DOHH2 (cell line): Measurements from ENCODE around the gene RESP18.
A peak's percentile ranks its signal among the peaks of the same experiment; 100 is the strongest.

Experiments used
- H3F3A ChIP-seq: fragments of 200-600 bp; sonication (generic), shearing (Covaris generic); 2 replicates; pipeline ENCODE4 v1.6.0; 2016; ENCODE audit warnings: antibody characterized with exemption, mild to moderate bottlenecking; ENCODE audit not compliant: control insufficient read depth, insufficient read depth
- H3K27ac ChIP-seq: fragments of 200-600 bp; sonication (generic); 2 replicates; pipeline ENCODE4 v1.5.1; 2014; ENCODE audit warnings: low read depth, mild to moderate bottlenecking, low read length, moderate library complexity
- H3K27me3 ChIP-seq: fragments of 200-600 bp; sonication (generic); 2 replicates; pipeline ENCODE4 v1.6.1; 2014; ENCODE audit warnings: mild to moderate bottlenecking, low read length, mixed read lengths; ENCODE audit not compliant: control insufficient read depth
- H3K36me3 ChIP-seq: fragments of 200-600 bp; sonication (generic); 2 replicates; pipeline ENCODE4 v1.6.1; 2014; ENCODE audit warnings: mild to moderate bottlenecking, low read length, moderate library complexity, mixed read lengths; ENCODE audit not compliant: control insufficient read depth
- H3K4me1 ChIP-seq: fragments of 200-600 bp; sonication (generic); 2 replicates; pipeline ENCODE4 v1.6.1; 2014; ENCODE audit warnings: mild to moderate bottlenecking, low read length, mixed read lengths; ENCODE audit not compliant: control insufficient read depth
- H3K4me2 ChIP-seq: fragments of 200-600 bp; sonication (generic); 2 replicates; pipeline ENCODE4 v1.6.0; 2014; ENCODE audit warnings: mild to moderate bottlenecking, low read length, moderate library complexity
- H3K4me3 ChIP-seq: fragments of 200-600 bp; sonication (generic); 2 replicates; pipeline ENCODE4 v1.5.1; 2014; ENCODE audit warnings: mild to moderate bottlenecking, low read length, mixed read lengths
- H3K79me2 ChIP-seq: fragments of 200-600 bp; sonication (generic); 2 replicates; pipeline ENCODE4 v1.6.1; 2014; ENCODE audit warnings: mild to moderate bottlenecking, low read length, mixed read lengths; ENCODE audit not compliant: control insufficient read depth
- H3K9me2 ChIP-seq: fragments of 200-600 bp; sonication (generic); replicated peaks from 2 replicates; pipeline ENCODE4 v1.6.1; 2014; ENCODE audit warnings: mild to moderate bottlenecking, low read length, mixed read lengths; ENCODE audit not compliant: control insufficient read depth
- H3K9me3 ChIP-seq: fragments of 200-600 bp; sonication (generic); 2 replicates; pipeline ENCODE4 v1.6.1; 2014; ENCODE audit warnings: antibody characterized with exemption, low read length, mixed read lengths; ENCODE audit not compliant: control insufficient read depth, insufficient read depth
- H4K20me1 ChIP-seq: fragments of 200-600 bp; sonication (generic); 2 replicates; pipeline ENCODE4 v1.6.0; 2014; ENCODE audit warnings: low read depth, mild to moderate bottlenecking, antibody characterized with exemption, low read length, moderate library complexity; ENCODE audit not compliant: control insufficient read depth, insufficient read depth
- CTCF ChIP-seq: fragments of 200-600 bp; sonication (generic); IDR thresholded peaks from one replicate; pipeline ENCODE4 v1.5.1; 2014; ENCODE audit warnings: antibody characterized with exemption, mild to moderate bottlenecking, low read depth, low read length; ENCODE audit not compliant: poor library complexity, severe bottlenecking
- EZH2phosphoT487 ChIP-seq: fragments of 200-600 bp; sonication (generic); IDR thresholded peaks from 2 replicates; pipeline ENCODE4 v1.6.1; 2017; ENCODE audit warnings: borderline replicate concordance, mild to moderate bottlenecking, antibody characterized with exemption, low read length, moderate library complexity, mixed read lengths

RESP18 gene

GRCh38 chr2:219350710-219351221, 18.2 kb upstream of the RESP18 start:
- no peak for TF ChIP-seq EZH2phosphoT487
- TF ChIP-seq CTCF: no peak
- no peaks in the 10 kb centered on the region for H3K36me3 ChIP-seq
- H3F3A ChIP-seq: no peaks in the 10 kb centered on the region
- H3K27me3 ChIP-seq: peaks cover 23% of the 10 kb centered on the region
- no peak overlapping the region for H3K4me3 ChIP-seq
- no peaks in the 10 kb centered on the region for H3K9me3 ChIP-seq
- H3K9me2 ChIP-seq: no peaks in the 10 kb centered on the region
- no peaks in the 10 kb centered on the region for H3K4me1 ChIP-seq
- H4K20me1 ChIP-seq: no peaks in the 10 kb centered on the region
- no peak overlapping the region for H3K27ac ChIP-seq
- H3K79me2 ChIP-seq: no peaks in the 10 kb centered on the region
- H3K4me2 ChIP-seq: no peak overlapping the region

- no peaks in the 10 kb centered on the region for H3K9me3 ChIP-seq
- H4K20me1 ChIP-seq: no peaks in the 10 kb centered on the region
- no peak overlapping the region for H3K4me3 ChIP-seq
- no peaks in the 10 kb centered on the region for H3K79me2 ChIP-seq
- H3K4me1 ChIP-seq: no peaks in the 10 kb centered on the region
- peaks cover 25% of the 10 kb centered on the region for H3K27me3 ChIP-seq
- no peaks in the 10 kb centered on the region for H3K36me3 ChIP-seq
- TF ChIP-seq CTCF (no peak), EZH2phosphoT487 (no peak)
- no peaks in the 10 kb centered on the region for H3F3A ChIP-seq
- H3K4me2 ChIP-seq: no peak overlapping the region
- H3K9me2 ChIP-seq: no peaks in the 10 kb centered on the region
- H3K27ac ChIP-seq: no peak overlapping the region
These were observed 17.7 kb upstream of the RESP18 start for GRCh38 chr2:219350215-219350614.

GRCh38 chr2:219344751-219345430, 12.3 kb upstream of the RESP18 start:
- TF ChIP-seq CTCF (no peak), EZH2phosphoT487 (no peak)
- H3F3A ChIP-seq: peaks cover 3% of the 10 kb centered on the region; the same call in 1 of the 2 replicates

More at GRCh38 chr2:219344751-219345430, 12.3 kb upstream of the RESP18 start:
- Histone ChIP-seq H3K4me1 (peaks cover 11% of the 10 kb centered on the region), H3K79me2 (no peaks in the 10 kb centered on the region), H3K4me2 (peak overlapping the region; percentile 21), H3K4me3 (no peak overlapping the region), H3K9me2 (no peaks in the 10 kb centered on the region), H3K9me3 (no peaks in the 10 kb centered on the region), H4K20me1 (no peaks in the 10 kb centered on the region), H3K27me3 (peaks cover 14% of the 10 kb centered on the region), H3K36me3 (no peaks in the 10 kb centered on the region), H3K27ac (no peak overlapping the region)
